IPS DF 4.7 (cell line): ENCODE measurements around the gene RFTN1.

Experiments
- DNase-seq: peaks from one replicate; pipeline ENCODE4 v3.0.0-alpha.2; 2013; ENCODE audit warnings: low spot score; ENCODE audit errors: extremely low read depth

Gene RFTN1

DNA sequence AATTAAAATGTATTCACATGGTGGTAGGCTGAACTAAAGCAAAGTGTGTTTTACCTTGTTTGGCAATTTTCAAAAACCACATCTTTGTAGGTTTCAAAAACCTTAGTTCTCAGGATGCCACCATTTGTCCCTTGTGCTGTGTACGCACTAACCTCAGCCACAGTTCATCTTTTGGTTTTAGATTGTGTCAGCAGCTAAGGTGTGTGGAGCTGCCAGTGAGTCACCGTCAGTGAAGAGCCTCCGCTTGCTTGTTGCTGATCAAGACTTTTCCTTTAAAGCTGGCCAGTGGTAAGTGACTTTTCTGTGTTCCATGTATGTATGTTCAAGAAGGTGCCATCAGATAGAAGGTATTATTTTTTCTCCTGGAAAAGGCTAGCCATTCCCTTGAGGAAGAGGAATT, 227.3 kb downstream of the RFTN1 start:
- no peak for DNase-seq

- DNase-seq, result no peak
Measured at GRCh38 chr3:16284633-16285032, 228.9 kb downstream of the RFTN1 start.

DNA sequence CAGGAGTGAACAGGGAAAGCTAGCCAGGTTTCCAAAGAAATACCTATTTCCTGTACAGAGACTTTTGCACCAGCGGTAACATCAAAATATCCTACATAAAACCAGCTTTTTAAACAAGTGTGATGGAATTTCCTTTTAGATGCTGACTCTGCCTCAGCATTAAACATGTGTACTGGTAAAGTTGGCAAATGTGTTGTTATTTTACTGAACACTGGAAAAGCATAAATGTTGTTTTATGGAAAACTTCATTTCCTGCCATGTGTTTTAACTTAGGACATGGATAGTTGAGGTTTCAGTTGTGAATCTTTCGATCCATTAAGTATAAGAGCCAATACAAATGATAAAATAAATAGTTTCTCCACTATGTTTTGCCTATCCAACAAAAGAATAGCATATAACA, 232.8 kb downstream of the RFTN1 start:
- DNase-seq, result no peak

- DNase-seq, result no peak
Measured at GRCh38 chr3:16279010-16279801, 234.3 kb downstream of the RFTN1 start.

DNA sequence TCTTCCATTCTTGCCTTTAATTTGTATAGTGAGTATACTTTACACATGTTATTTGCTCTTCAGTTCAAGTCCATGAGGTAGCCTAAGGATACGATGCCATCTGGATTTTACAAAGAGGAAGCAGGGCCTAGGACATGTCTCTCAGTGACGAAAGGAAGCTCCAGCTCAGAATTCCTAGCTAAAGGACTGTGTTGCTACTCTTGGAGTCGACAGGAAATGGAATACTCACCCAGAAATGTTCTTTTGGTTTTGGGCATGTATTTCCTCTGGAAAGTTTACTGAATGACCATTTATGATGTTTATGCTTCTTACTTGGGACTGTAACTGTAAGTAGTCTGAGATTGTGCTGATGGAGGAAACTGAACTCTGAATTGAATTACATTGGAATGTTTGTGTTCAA, 236.0 kb downstream of the RFTN1 start:
- DNase-seq, result no peak

DNA sequence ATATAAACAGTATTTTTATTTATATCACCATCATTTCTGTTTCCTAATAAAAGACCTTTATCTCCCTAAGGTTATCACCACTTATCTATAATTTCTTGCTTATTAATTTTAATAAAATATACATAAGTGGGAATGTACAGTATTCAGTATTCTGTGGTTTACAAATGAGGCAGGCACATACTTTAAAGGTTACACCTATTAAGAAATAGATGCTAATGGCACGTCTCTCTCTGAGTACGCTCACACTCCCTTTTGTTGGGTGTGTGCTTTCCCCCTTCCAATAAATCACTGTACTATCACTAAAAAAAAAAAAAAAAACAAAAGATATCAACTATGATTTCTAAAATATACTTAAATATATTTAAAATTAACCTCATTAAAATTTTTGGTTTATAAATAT, 239.6 kb downstream of the RFTN1 start:
- DNase-seq, result no peak

DNA sequence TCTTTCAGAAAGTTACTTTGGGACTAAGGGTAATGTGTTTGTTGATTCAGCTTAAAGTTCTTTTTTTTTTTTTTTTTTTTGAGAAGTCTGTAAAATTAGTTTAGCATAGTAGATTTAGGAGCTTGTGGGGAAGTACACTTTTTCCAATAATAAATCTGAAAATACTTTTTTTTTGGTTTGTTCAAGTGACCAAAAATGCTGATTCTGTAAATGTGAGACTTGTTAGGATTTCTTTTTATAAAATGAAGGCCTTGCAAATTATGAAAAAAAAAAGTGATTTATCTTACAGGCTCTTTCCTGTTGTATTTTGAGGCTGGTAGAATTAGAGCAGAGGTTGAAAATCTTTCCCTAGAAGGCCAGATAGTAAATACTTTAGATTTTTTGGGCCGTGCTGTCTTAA, 240.9 kb downstream of the RFTN1 start:
- no peak for DNase-seq

DNA sequence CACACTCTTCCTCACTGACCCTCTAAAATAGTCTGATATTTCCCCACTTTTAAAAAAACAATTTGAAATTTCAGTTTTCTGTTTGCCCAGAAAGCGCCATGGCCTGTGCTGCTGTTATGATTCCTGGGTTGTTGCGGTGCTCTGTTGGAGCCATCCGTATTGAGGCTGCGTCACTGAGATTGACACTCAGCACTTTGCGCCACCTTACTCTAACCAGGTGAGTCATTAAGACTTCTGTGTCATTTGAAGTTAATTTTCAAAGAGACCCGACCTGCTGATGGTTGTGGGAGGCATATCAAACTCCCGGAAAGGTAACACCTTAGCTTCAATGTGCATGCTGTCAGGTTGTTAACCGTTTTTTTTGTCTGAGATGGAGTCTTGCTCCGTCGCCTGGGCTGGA, 242.6 kb downstream of the RFTN1 start:
- no peak for DNase-seq

GRCh38 chr3:16266714-16267113, 246.8 kb downstream of the RFTN1 start:
- DNase-seq, result no peak
